NCI-H1436 (cell line): ENCODE results near the gene SMURF2.

Source experiments
- DNase-seq: peaks from one replicate; lab custom pipeline; 2025; lab: John Stamatoyannopoulos, UW

The SMURF2 gene

DNA sequence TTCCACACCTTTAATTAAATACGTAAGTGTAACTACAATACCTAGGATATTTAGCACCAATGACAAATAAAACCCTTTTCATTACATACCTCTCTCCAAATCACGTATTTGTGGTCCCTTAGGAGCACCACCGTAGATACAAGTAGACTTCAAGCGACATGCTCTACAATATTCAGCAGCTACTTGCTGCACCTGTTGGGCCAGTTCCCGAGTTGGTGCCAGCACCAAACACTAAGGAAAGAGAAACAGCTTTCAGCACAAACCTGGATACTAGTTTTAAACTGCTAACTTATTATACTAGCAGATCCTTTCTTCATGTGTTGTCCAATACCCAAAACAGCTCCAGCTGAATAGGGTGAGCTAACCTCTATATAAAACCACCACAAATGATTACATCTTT is 158.8 kb downstream of the SMURF2 start:
- DNase-seq: no peak

DNA sequence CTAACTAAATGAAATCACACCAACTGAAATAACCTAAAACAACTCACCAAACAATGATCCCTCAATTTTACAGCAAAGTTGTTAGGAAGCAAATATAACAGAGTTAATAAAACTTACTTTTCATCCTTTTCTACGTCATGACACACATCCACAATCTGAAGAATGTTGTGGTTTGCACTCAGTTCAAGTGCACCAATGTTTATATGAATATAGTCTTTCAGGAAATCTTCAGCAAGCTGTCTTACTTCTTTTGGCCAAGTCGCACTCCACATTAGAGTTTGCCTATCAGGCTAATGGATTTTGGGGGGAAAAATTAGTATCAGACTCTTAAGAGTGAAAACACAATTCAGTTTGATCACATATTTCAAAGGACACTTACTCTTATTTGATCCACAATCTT is 159.3 kb downstream of the SMURF2 start:
- no peak for DNase-seq

DNA sequence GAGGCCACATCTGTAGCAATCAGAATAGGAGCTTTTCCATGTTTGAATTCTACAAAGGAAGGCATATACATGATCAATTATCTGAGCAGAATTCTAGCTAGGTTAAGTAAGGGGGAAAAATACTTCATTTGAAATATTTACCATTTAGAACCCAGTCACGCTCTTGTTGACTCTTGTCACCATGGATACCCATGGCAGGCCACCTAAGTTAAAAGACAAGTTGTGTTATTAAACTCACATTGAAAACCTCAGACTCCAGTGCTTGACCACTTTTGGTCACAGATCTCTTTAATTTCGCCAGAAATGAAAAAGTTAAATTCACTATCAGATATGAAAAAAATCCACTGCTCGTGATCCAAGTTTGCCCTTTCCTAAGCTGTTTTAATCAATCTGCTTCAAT is 160.1 kb downstream of the SMURF2 start:
- DNase-seq: no peak

DNA sequence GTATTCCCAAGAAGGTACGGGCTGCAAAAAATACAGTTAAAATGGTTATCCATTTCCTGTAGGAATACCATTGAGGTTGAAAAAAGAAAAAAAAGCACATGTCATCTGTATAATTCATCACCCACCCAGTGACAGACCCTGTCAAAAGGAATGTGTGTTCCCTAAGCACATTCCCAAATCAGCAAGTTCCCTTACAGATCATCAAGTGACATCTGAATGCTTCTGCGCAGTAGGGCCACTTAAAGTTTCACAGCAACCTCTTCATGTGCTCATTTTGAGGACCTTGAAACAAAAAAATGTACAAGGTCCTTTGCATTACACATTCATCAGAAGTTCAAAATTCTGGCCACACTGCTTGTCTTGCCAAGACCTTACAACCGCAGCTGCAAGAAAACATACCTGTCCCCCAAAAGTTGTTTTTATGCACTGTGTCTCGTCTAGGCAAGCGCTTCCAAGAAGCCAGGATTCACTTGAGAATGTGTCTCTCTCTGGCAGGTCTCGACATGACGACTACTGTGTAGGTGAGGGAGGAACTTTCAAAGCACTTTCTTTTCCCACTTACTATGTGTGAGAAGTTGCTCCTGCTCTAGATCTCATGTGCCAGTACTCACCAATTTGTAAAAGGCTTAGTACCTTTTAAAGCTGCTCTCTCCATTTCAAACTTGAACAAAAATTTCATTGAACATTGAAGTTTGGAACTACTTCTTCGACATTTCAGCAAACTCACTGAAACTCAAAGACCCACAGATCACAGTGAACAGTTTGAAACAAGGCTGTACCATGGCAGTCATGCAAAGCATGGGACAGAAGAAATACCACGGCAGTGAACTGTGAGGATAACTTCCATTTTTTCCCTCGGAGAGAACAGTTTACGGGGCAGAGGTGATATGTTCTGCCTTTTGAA is 161.0 kb downstream of the SMURF2 start:
- DNase-seq: no peak

DNA sequence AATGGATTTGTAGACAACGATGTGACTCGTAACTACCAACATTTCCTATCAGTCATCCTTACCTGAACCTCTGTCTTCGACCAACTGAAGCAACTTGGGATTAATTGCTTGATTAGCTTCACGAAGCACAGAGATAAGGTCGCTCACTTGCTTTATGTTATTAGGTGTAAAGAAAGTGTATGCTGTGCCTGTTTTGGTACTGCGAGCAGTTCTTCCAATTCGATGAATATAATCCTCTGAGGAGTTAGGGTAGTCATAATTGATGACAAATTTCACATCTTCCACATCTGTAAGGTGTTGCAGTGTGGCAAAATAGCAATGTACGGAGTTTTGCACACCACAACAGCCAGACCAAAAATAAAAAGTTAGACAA is 161.6 kb downstream of the SMURF2 start:
- DNase-seq: no peak

DNA sequence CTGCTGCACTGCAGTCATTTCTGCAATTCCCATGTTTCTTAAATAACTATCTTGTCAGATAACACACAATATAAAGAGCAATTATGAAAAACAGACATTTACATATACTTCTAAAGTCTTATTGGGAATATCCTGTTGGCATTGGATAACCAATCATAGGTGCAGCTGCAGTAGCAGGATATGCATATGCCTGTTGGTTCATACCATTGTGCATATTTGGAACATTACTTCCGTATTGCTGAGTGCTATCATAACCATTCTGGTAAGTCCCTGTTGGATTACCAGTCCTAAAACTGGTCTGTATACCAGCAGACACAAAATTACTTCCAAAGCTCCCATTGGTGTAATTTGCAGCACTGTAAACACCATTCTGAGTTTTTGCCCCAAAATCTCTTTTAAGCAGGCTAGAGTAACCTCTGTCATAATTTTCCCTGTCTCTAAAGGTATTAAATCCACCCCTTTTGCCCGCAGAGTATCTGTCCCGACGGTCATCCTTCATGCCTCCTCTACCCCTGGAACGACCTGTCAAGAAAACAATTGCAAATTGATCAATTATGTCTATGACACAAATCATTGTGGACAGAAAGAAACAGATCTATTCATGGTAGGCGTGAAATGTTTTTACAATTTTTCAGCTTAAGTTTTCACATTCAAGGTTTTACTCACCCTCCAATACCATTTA is 162.2 kb downstream of the SMURF2 start:
- no peak for DNase-seq

DNA sequence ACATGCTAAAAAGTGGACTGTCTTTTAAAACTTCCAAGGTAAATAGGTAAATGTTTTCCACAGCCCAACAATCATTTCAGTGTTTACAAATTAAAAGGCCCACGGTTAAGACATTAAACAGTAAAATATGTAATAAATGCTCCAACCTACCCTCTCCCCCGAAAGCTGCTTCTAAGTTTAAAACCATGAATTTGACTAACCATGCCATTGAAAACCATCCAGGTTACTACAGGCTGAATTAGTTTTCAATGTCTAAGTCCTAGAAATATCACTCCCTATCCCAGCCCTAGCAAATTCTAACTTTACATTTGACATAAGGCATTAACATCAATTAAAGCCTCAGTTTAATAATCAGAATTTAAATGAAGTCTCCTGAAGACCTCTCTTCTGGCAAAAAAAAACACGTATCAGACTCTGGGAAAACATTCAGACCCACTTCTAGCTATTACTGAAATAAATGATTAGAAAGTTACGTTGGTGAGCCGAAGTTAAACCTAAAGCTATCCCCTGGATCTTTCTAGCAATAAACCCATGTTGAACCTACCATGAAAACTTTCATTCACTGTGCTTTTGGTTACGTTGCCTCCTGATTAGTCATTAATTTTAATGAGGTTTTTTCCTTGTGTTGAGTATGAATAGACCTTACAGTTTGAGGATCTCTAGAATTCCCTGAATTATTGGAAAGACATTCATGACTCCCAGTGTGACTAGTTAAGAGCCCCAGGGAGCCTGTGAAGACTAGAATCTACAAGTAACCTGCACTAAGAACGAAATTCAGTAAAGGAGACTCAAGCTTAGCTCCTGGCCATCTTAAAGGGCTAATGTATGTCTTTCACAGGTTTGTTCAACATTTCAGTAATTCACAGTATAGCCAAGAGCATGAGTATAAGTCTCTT is 163.6 kb downstream of the SMURF2 start:
- DNase-seq: no peak

DNA sequence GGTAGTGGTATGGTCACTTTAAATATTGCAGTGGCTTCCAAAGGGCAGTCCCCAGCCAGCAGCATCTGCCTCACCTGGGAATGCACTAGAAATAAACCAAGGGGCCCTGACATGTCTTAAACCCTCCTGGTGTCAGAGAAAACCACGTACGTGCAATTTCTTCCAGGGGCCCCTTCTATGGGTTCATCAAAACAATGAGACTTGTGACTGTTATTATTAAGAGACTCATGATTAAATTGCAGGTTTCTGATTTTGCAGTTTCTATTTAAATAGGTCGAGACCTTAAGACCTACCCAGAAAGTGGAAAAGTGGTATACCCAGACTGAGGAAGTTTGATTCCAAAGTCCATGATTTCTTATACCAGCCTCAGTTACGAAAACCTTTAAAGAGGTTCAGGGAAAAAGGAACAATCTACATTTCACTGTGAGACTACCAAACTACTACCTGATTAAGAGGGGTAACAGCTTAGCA is 164.5 kb downstream of the SMURF2 start:
- DNase-seq: no peak

DNA sequence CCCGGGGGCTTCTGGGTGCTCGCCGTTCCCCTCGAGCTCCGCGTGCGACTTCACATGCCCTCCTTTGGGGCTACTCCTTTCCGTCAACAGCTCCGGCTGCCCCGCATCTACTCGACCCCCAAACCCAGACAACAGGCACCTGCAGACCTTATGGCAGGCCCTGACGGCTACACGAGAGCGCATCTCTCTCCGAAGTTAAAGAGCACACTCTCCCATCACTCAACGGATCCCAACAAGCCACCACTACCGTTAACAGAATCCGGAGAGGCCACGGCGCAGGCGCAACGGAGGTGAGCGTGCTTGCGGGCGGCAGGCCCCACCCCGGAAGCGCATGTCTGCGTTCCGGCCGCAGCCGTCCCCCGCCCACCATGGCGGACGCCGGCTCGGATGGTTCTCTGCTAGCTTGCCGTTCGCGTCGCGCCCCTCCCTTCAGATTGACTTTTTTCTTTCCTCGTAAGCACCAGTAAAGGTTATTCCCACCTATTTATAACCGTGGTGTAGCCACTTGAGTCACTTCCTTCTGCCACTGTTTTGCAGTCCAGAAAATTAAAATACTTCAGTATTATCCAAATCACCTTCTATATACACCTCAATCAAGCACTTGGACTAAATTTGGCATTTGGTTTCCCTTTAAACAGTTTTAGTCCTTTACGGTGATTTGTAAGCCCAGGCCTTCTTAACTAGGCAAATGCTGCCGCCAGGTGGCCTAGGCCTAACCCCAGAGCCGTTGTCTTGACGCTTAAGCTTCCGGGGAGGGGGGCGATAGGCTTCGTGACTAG is 165.1 kb downstream of the SMURF2 start, which contains the start of gene POLG2:
POLG2 (minus strand) TSS at position 269 of the 779 bp plus-strand sequence; CDS start at position 183, 86 bp downstream.
- peak; percentile 94 for DNase-seq

DNA sequence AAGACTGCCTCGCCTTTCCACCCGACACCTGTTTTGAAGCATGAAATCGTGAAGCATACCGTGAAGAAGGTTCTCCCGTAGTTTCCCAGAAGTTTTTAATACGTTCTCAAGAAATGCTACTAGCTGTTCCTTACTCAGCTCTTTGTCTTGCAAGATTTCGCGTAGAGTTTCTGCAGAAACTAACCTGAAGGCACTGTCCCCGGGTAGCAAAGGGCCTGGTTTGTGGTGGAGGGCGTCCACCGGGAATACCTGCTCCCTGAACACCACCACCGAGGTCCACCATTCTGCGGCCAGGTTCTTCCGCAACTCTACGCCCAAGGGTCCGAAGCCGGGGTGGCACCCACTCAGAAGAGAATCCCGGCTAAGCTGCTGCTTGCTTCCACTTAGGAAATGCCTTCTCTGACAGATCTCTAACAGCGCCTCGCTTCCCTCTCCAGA is 165.7 kb downstream of the SMURF2 start:
- no peak for DNase-seq
